Suprapubic skin (tissue), 3 donors: ENCODE measurements around the gene CTNNA1.

ENCODE experiments used
- EP300 ChIP-seq: sonication (generic); formaldehyde crosslinking; IDR thresholded peaks from one replicate; pipeline ENCODE4 v1.6.1; 2017; ENCODE audit warnings: antibody characterized with exemption
- TF ChIP-seq, protein P1 (sequence below), 2 donors: fragments of 200-600 bp in 1 of 2; fragments of 450-650 bp in 1 of 2; sonication (generic) in 1 of 2; IDR thresholded peaks; one replicate each; pipeline ENCODE4 v1.5.1; 2016 to 2019; ENCODE audit warnings: antibody characterized with exemption in 2 of 2, mild to moderate bottlenecking in 1 of 2, moderate library complexity in 1 of 2

DNA sequence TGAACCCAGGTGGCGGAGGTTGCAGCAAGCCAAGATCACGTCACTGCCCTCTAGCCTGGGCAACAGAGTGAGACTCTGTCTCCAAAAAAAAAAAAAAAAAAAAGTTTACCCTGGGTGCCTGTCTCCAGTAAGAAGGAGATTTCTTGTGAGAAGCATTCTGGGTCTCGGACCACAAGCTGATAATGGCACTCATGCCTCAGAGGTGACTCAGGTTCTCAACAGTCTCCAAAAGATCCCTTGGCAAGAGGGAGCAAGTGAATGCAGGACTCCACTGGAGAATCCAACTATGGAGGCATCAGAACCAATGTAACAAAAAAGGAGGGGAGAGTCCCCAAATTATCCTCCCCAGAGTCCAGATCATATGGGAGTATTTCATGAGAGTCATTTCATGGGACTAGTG is 227.9 kb downstream of the CTNNA1 start:
- no peak for TF ChIP-seq EP300
- TF ChIP-seq, protein P1, sequence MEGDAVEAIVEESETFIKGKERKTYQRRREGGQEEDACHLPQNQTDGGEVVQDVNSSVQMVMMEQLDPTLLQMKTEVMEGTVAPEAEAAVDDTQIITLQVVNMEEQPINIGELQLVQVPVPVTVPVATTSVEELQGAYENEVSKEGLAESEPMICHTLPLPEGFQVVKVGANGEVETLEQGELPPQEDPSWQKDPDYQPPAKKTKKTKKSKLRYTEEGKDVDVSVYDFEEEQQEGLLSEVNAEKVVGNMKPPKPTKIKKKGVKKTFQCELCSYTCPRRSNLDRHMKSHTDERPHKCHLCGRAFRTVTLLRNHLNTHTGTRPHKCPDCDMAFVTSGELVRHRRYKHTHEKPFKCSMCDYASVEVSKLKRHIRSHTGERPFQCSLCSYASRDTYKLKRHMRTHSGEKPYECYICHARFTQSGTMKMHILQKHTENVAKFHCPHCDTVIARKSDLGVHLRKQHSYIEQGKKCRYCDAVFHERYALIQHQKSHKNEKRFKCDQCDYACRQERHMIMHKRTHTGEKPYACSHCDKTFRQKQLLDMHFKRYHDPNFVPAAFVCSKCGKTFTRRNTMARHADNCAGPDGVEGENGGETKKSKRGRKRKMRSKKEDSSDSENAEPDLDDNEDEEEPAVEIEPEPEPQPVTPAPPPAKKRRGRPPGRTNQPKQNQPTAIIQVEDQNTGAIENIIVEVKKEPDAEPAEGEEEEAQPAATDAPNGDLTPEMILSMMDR (IDR thresholded peaks at IDR 0.05): no peak
